ENCODE measurements around the gene KCND2. TPM values are rescaled to one million over a fixed set of nuclear protein-coding genes. Genes with fewer than 3 reads are reported as not detected.

Gene KCND2
- polyA plus RNA-seq, 2 of the 4 experiments (the other 2 are of a cell fraction): 0.01 TPM; not detected in 1

GRCh38 chr7:120444650-120445049 lies 171.7 kb downstream of the KCND2 start:
- FAIRE-seq (no peak), DNase-seq (ENCODE audit: low read depth in 1 of 2, low spot score in 1 of 2) (no peak), ATAC-seq (no peak)
- no peak overlapping the region for H3K27ac ChIP-seq
- H3K4me1 ChIP-seq: no peaks in the 10 kb centered on the region
- TF ChIP-seq ZSCAN20 (CRISPR knock-in tag; IDR thresholded peaks at IDR 0.05) (no peak), FOSL2 (IDR thresholded peaks at IDR 0.05) (no peak), FOSL2 (CRISPR knock-in tag; IDR thresholded peaks at IDR 0.05) (no peak), RFX5 (IDR thresholded peaks at IDR 0.05) (no peak), NFE2L2 (conservative IDR thresholded peaks at IDR 0.05; ENCODE audit: low read length) (no peak), ESRRA (IDR thresholded peaks at IDR 0.05; ENCODE audit: borderline replicate concordance, low read length) (no peak), REST (IDR thresholded peaks at IDR 0.05) (no peak), ZC3H11A (IDR thresholded peaks at IDR 0.05) (no peak), CTCF (IDR thresholded peaks at IDR 0.05) (no peak), HES2 (IDR thresholded peaks at IDR 0.05) (no peak), HEYL (CRISPR knock-in tag; IDR thresholded peaks at IDR 0.05) (no peak), ATOH8 (CRISPR knock-in tag; IDR thresholded peaks at IDR 0.05; ENCODE audit: low read depth) (no peak), EP300 (IDR thresholded peaks at IDR 0.05) (no peak), ELK1 (IDR thresholded peaks at IDR 0.05; ENCODE audit: low read depth, low read length) (no peak)
- no peak overlapping the region for H3K4me3 ChIP-seq
- CTCF ChIA-PET: no interaction called here
- WGBS (ENCODE audit: missing lambda C conversion rate): 0% methylated on average over 1 of the region's 1 CpG
- H3K4me2 ChIP-seq: no peak overlapping the region
- no peaks in the 10 kb centered on the region for H3K9me3 ChIP-seq
- POLR2A ChIA-PET: no interaction called here

- Histone ChIP-seq H3K4me1 (no peaks in the 10 kb centered on the region), H3K27ac (no peak overlapping the region), H3K9me3 (no peaks in the 10 kb centered on the region), H3K4me3 (no peak overlapping the region), H3K4me2 (no peak overlapping the region)
- ChIA-PET POLR2A (no interaction called here), CTCF (no interaction called here)
- FAIRE-seq (no peak), DNase-seq (ENCODE audit: low read depth in 1 of 2, low spot score in 1 of 2) (no peak), ATAC-seq (no peak)
- 4% methylated on average over 2 of the region's 2 CpGs for WGBS (ENCODE audit: missing lambda C conversion rate)
- no peak for TF ChIP-seq HOXA7 (CRISPR knock-in tag; IDR thresholded peaks at IDR 0.05)
- no peak for TF ChIP-seq HOXB5 (CRISPR knock-in tag; IDR thresholded peaks at IDR 0.05)
- TF ChIP-seq RAD21 (conservative IDR thresholded peaks at IDR 0.05 in 1 of 2, IDR thresholded peaks at IDR 0.05 in 1 of 2): no peak
- TF ChIP-seq NFE2L2 (conservative IDR thresholded peaks at IDR 0.05; ENCODE audit: low read length): no peak
- TF ChIP-seq EP300 (IDR thresholded peaks at IDR 0.05): no peak
- TF ChIP-seq REST (IDR thresholded peaks at IDR 0.05): no peak
- TF ChIP-seq HDAC2 (IDR thresholded peaks at IDR 0.05): no peak
- no peak for TF ChIP-seq EHF (CRISPR knock-in tag; IDR thresholded peaks at IDR 0.05)
- TF ChIP-seq RARB (CRISPR knock-in tag; IDR thresholded peaks at IDR 0.05): no peak
- no peak for TF ChIP-seq HOXB13 (CRISPR knock-in tag; IDR thresholded peaks at IDR 0.05; ENCODE audit: low read depth)
- TF ChIP-seq POLR2A (IDR thresholded peaks at IDR 0.05; ENCODE audit: low read length): no peak
- no peak for TF ChIP-seq ZSCAN20 (CRISPR knock-in tag; IDR thresholded peaks at IDR 0.05)
- TF ChIP-seq TP53 (CRISPR knock-in tag; IDR thresholded peaks at IDR 0.05): no peak
- TF ChIP-seq HMGXB4 (CRISPR knock-in tag; IDR thresholded peaks at IDR 0.05; ENCODE audit: borderline replicate concordance): no peak
- no peak for TF ChIP-seq ESRRA (IDR thresholded peaks at IDR 0.05; ENCODE audit: borderline replicate concordance, low read length)
Observed at GRCh38 chr7:120445276-120445675, 172.3 kb downstream of the KCND2 start.
